OCI-LY3 (cell line): ENCODE results near the gene FAM110D.

Experiments
- EZH2phosphoT487 ChIP-seq: fragments of 200-600 bp; shearing (Covaris generic); IDR thresholded peaks from 2 replicates; pipeline ENCODE4 v1.6.1; 2018; ENCODE audit warnings: antibody characterized with exemption, mixed run types, low read depth
- TF ChIP-seq, protein P1 (sequence below): fragments of 200-600, 300-600 bp; sonication (generic); IDR thresholded peaks from 2 replicates; pipeline ENCODE4 v1.5.1; 2014; ENCODE audit warnings: antibody characterized with exemption, low read length, low read depth

- TF ChIP-seq, protein P1, sequence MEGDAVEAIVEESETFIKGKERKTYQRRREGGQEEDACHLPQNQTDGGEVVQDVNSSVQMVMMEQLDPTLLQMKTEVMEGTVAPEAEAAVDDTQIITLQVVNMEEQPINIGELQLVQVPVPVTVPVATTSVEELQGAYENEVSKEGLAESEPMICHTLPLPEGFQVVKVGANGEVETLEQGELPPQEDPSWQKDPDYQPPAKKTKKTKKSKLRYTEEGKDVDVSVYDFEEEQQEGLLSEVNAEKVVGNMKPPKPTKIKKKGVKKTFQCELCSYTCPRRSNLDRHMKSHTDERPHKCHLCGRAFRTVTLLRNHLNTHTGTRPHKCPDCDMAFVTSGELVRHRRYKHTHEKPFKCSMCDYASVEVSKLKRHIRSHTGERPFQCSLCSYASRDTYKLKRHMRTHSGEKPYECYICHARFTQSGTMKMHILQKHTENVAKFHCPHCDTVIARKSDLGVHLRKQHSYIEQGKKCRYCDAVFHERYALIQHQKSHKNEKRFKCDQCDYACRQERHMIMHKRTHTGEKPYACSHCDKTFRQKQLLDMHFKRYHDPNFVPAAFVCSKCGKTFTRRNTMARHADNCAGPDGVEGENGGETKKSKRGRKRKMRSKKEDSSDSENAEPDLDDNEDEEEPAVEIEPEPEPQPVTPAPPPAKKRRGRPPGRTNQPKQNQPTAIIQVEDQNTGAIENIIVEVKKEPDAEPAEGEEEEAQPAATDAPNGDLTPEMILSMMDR, result no peak
- TF ChIP-seq EZH2phosphoT487, result no peak
Observed at GRCh38 chr1:26169198-26169554, 10.3 kb downstream of the FAM110D start.
